Measurements from ENCODE around the gene VWA2.

VWA2 gene

DNA sequence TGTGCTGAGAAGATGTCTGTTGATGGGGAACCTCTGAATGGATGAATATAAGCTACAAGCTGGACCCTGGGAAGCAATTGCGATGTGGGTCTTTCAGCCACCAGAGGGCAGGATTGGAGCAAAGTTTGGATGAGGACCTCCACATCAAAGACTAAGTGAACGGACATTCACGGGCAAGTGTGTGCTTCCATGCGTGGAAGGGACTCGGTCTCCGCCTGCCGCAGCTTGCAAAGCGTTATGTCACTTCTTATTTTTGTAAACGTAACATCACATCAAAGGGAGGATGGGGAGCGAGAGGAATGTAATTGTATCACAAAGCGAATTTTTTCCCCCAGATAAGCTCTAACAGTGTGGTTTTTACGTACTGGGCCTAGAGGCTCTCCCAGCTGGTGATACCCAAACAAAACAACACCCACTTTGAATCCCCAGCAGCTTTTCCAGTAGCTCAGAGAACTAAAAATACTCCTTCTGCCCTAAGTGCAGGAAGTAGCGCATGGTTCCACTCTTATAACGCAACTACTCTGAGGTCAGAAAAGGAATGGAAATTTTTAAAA, 65.0 kb downstream of the VWA2 start:
- H3K4me1 ChIP-seq (ENCODE audit: control insufficient read depth, insufficient read depth, low read length): peaks cover 19% of the 10 kb centered on the region
- no peaks in the 10 kb centered on the region for H3K36me3 ChIP-seq (ENCODE audit: insufficient read depth, low read length)
- no peaks in the 10 kb centered on the region for H3K9me3 ChIP-seq (replicated peaks; ENCODE audit: low read length)
- H3K9ac ChIP-seq (ENCODE audit: low read depth, low read length): no peak overlapping the region
- H3K27me3 ChIP-seq (ENCODE audit: control insufficient read depth, insufficient read depth, low read length): peaks cover 24% of the 10 kb centered on the region
- H3K4me3 ChIP-seq (ENCODE audit: low read length): no peak overlapping the region
- peak overlapping the region; percentile 47 for H3K4me2 ChIP-seq (ENCODE audit: low read length)

DNA sequence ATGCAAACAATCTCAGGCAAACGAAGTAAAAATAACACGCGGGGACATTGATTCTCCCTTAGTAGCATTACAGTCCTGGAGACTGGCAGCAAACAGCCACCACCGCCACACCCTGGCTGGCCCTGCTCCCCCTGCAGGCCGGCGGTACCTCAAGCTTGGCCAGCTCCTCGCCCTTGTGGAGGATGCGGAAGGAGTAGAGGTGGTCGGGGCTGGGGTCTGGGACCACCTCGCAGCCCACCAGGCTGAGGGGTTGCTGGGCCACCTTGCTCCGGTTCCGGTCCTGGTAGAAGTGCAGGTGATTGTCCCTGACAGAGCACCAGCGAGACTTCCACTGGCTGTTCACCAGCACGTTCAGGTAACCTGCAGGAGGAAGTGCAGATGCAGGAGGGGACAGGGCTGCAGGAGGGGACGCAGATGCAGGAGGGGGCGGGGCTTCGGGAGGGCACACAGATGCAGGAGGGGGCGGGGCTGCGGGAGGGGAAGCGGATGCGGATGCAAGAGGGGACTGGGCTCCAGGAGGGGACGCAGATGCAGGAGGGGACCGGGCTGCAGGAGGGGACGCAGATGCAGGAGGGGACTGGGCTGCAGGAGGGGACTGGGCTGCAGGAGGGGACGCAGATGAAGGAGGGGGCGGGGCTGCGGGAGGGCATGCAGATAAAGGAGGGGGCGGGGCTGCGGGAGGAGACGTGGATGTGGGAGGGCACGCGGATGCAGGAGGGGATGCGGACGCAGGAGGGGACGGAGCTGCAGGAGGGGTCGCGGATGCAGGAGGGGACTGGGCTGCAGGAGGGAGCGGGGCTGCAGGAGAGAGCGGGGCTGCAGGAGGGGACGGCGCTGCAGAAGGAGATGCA, 65.7 kb downstream of the VWA2 start:
- Histone ChIP-seq H3K4me1 (ENCODE audit: control insufficient read depth, insufficient read depth, low read length) (peaks cover 19% of the 10 kb centered on the region), H3K27me3 (ENCODE audit: control insufficient read depth, insufficient read depth, low read length) (peaks cover 24% of the 10 kb centered on the region), H3K36me3 (ENCODE audit: insufficient read depth, low read length) (no peaks in the 10 kb centered on the region), H3K9me3 (replicated peaks; ENCODE audit: low read length) (no peaks in the 10 kb centered on the region), H3K4me3 (ENCODE audit: low read length) (no peak overlapping the region), H3K4me2 (ENCODE audit: low read length) (peak overlapping the region; percentile 47), H3K9ac (ENCODE audit: low read depth, low read length) (no peak overlapping the region)

DNA sequence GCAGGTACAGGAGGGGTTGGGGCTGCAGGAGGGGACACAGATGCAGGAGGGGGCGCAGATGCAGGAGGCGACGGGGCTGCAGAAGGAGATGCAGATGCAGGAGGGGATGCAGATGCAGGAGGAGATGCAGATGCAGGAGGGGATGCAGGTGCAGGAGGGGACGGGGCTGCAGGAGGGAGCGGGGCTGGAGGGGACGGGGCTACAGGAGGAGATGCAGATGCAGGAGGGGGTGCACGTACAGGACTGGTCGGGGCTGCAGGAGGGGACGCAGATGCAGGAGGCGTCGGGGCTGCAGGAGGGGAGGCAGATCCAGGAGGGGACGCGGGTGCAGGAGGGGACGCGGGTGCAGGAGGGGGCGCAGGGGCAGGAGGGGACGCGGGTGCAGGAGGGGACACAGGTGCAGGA, 66.5 kb downstream of the VWA2 start:
- Histone ChIP-seq H3K9ac (ENCODE audit: low read depth, low read length) (no peak overlapping the region), H3K27me3 (ENCODE audit: control insufficient read depth, insufficient read depth, low read length) (peaks cover 24% of the 10 kb centered on the region), H3K4me2 (ENCODE audit: low read length) (no peak overlapping the region), H3K4me1 (ENCODE audit: control insufficient read depth, insufficient read depth, low read length) (peaks cover 19% of the 10 kb centered on the region), H3K9me3 (replicated peaks; ENCODE audit: low read length) (no peaks in the 10 kb centered on the region), H3K36me3 (ENCODE audit: insufficient read depth, low read length) (no peaks in the 10 kb centered on the region), H3K4me3 (ENCODE audit: low read length) (no peak overlapping the region)

DNA sequence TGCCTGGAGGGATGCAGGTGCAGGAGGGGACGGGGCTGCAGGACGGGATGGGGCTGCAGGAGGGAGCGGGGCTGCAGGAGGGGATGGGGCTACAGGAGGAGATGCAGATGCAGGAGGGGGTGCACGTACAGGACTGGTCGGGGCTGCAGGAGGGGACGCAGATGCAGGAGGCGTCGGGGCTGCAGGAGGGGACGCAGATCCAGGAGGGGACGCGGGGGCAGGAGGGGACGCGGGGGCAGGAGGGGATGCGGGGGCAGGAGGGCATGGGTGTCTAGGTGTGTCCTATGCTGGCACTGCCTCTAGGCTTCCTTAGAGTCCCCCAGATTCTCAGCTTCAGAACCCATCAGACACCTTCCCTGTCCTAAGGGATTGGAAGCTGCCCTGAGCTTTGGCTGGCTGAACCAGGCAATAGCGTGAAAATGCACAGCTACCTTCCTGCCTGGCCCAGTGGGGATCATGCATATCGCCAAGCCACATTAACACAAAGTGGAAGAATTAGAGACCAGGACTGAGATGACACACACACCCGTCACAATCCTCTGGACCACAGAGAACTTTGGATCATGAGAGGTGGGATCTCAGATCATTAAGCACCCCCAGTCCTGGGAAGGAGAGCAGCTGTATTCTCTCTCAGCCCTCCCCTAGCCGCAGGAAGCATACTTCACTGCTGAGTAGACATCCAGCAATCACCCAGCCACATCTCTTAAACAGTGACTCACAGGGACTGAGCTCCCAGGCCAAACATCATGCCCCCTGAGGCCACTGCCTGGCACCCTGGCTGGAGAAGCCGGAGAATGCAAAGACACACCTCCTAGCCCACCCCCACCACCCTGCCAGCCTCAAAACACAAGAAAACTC, 67.3 kb downstream of the VWA2 start:
- Histone ChIP-seq H3K4me2 (ENCODE audit: low read length) (peak overlapping the region; percentile 20), H3K4me1 (ENCODE audit: control insufficient read depth, insufficient read depth, low read length) (peaks cover 19% of the 10 kb centered on the region), H3K9ac (ENCODE audit: low read depth, low read length) (no peak overlapping the region), H3K9me3 (replicated peaks; ENCODE audit: low read length) (no peaks in the 10 kb centered on the region), H3K36me3 (ENCODE audit: insufficient read depth, low read length) (no peaks in the 10 kb centered on the region), H3K4me3 (ENCODE audit: low read length) (no peak overlapping the region), H3K27me3 (ENCODE audit: control insufficient read depth, insufficient read depth, low read length) (peaks cover 23% of the 10 kb centered on the region)

DNA sequence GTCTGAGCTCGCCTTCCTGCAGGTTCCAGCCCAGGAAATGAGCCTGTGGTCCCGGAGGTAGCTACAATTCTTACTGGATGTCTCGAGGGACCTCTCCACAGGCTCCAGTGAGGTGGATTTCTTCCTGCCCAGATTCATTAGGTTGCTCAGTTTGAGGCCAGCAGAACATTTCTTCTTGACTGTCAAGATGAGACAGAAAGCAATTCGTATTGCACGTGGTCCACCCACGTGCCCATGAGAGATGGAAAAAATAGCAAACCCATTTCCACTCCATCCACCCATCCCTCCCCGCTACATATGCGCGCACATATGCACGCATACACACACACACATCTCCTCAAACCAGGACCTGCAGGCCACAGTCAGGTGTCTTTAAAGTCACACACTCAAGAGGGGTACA, 68.7 kb downstream of the VWA2 start:
- Histone ChIP-seq H3K4me1 (ENCODE audit: control insufficient read depth, insufficient read depth, low read length) (peaks cover 19% of the 10 kb centered on the region), H3K36me3 (ENCODE audit: insufficient read depth, low read length) (no peaks in the 10 kb centered on the region), H3K9me3 (replicated peaks; ENCODE audit: low read length) (no peaks in the 10 kb centered on the region), H3K4me3 (ENCODE audit: low read length) (no peak overlapping the region), H3K27me3 (ENCODE audit: control insufficient read depth, insufficient read depth, low read length) (peaks cover 25% of the 10 kb centered on the region), H3K9ac (ENCODE audit: low read depth, low read length) (no peak overlapping the region), H3K4me2 (ENCODE audit: low read length) (no peak overlapping the region)

DNA sequence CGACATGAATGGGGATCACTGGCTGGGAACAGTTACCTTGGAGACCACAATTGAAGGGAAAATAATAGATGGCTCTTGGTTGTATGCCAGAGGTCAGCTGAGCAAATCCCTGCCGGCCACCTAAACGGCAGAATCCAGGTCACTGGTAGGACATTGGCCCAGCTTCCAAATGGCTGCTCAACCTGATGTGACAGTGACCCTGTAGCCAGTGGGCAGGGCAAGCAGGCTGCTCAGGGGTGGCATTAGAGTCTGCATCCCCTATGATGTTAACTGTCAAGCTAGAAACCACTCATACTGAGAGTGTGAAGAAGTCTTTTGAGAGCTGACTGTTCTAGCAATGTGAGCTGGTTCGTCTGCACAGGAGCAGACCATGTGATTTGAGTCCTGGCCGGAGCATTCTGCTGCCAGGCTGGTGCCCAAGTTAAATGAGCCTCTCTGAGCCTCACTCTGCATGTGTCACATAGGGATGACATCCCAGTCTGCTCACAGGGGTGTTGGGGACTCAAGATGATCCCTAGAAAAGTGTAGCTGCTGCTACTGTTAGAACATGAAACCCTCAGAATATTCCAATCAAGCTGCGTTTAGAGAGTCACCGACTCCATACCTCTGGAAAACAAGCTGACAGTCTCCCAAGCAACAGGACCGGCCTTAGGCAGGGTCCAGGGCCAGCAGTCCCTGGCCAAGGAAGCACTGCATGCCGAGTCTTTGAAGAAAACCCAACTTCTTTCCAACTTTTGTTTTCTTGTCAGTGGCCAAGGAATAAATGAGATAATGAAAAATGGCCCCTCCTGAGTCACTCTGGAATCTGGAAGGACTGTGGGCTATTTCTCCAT, 69.7 kb downstream of the VWA2 start:
- H3K4me1 ChIP-seq (ENCODE audit: control insufficient read depth, insufficient read depth, low read length): peaks cover 19% of the 10 kb centered on the region
- no peaks in the 10 kb centered on the region for H3K36me3 ChIP-seq (ENCODE audit: insufficient read depth, low read length)
- no peak overlapping the region for H3K9ac ChIP-seq (ENCODE audit: low read depth, low read length)
- no peaks in the 10 kb centered on the region for H3K9me3 ChIP-seq (replicated peaks; ENCODE audit: low read length)
- peaks cover 30% of the 10 kb centered on the region for H3K27me3 ChIP-seq (ENCODE audit: control insufficient read depth, insufficient read depth, low read length)
- H3K4me3 ChIP-seq (ENCODE audit: low read length): no peak overlapping the region
- H3K4me2 ChIP-seq (ENCODE audit: low read length): no peak overlapping the region

DNA sequence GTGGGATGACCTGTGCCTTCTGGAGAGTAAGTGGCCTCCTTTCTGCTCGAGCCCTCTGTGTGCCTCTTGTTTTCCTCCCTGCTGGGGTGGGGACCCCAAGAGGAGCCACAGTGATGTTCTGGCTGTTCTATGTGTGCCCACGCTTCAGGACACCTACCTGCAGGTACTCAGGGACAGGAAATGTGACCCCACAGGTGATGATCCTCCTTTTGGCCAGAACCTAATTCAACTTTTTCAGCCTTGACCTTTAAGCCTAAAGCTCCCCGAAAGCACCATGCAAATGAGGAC, 70.3 kb downstream of the VWA2 start:
- Histone ChIP-seq H3K4me1 (ENCODE audit: control insufficient read depth, insufficient read depth, low read length) (peaks cover 16% of the 10 kb centered on the region), H3K9ac (ENCODE audit: low read depth, low read length) (no peak overlapping the region), H3K27me3 (ENCODE audit: control insufficient read depth, insufficient read depth, low read length) (peaks cover 32% of the 10 kb centered on the region), H3K9me3 (replicated peaks; ENCODE audit: low read length) (no peaks in the 10 kb centered on the region), H3K36me3 (ENCODE audit: insufficient read depth, low read length) (no peaks in the 10 kb centered on the region), H3K4me3 (ENCODE audit: low read length) (no peak overlapping the region), H3K4me2 (ENCODE audit: low read length) (no peak overlapping the region)

DNA sequence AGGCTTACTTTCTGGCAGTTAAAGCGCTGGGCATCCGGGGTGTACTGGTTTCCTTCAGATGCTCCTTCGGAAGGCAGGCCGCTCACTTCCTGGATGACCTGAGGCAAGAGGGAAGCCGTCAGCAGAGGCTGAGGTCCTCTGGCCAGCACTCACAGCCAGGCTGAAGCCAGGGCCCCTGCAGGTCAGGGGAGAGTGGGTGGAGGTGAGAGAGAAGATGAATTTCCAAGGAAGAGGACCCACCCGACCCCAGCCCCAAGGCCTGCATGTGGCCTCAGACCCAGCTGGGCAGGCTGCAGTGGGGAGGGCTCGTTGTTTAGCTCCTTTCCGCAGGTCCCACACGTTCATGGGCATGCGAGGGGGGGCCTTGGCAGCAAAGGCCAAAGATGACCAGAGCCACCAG, 71.3 kb downstream of the VWA2 start:
- Histone ChIP-seq H3K9ac (ENCODE audit: low read depth, low read length) (no peak overlapping the region), H3K27me3 (ENCODE audit: control insufficient read depth, insufficient read depth, low read length) (peaks cover 32% of the 10 kb centered on the region), H3K36me3 (ENCODE audit: insufficient read depth, low read length) (no peaks in the 10 kb centered on the region), H3K9me3 (replicated peaks; ENCODE audit: low read length) (no peaks in the 10 kb centered on the region), H3K4me3 (ENCODE audit: low read length) (no peak overlapping the region), H3K4me1 (ENCODE audit: control insufficient read depth, insufficient read depth, low read length) (peaks cover 12% of the 10 kb centered on the region), H3K4me2 (ENCODE audit: low read length) (no peak overlapping the region)

DNA sequence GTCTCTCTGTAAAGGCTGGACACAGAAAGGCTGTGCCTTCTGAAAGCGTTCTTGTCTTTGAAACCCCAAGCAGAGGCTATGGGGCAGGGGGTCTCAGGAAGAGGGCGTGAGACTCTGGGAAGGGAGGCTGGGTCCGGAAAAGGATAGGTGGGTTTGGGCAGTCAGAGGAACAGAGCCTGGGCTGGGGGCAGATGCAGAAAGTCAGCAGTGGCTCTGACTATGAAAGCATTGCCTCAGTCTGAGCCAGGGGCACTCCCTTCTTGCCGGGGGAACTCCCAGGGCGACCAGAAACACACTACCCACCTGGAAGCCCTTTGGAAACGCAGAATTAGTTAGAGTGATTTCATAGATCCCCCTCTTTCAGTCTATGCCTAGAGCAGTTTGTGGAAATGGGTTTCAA, 72.0 kb downstream of the VWA2 start:
- Histone ChIP-seq H3K9ac (ENCODE audit: low read depth, low read length) (no peak overlapping the region), H3K4me1 (ENCODE audit: control insufficient read depth, insufficient read depth, low read length) (peaks cover 12% of the 10 kb centered on the region), H3K4me3 (ENCODE audit: low read length) (no peak overlapping the region), H3K9me3 (replicated peaks; ENCODE audit: low read length) (no peaks in the 10 kb centered on the region), H3K4me2 (ENCODE audit: low read length) (no peak overlapping the region), H3K27me3 (ENCODE audit: control insufficient read depth, insufficient read depth, low read length) (peaks cover 32% of the 10 kb centered on the region), H3K36me3 (ENCODE audit: insufficient read depth, low read length) (no peaks in the 10 kb centered on the region)

DNA sequence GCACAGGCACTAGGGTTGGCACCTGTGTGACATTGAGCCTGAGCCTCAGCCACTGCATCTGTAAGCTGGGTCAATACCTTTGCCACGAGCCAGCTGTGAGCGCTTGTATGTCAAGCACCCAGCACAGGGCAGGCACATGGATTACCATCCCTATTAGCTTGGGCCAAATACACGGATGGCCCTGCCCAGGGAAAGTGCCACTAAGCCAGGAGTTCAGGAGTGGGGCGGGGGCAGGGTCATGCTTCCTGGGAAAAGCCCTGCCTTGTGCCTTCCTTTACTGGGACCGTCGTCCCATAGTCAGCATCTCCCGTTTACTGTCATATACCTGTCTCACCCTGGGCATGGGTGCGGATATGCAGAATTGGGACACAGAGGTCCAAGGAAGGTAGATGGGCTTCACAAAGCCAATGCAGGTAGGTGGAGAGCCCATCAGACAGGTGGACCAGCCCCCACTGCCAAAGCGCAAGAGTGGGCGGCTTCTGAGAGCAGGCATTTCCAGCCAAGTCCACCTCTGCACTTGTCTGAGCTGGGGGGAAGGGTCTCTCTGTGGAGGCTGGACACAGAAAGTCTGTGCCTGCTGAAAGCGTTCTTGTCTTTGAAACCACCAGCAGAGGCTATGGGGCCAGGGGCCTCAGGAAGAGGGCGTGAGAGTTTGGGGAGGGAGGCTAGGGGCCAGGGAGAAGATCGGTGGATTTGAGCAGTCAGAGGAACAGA, 72.6 kb downstream of the VWA2 start:
- Histone ChIP-seq H3K4me3 (ENCODE audit: low read length) (no peak overlapping the region), H3K36me3 (ENCODE audit: insufficient read depth, low read length) (no peaks in the 10 kb centered on the region), H3K4me2 (ENCODE audit: low read length) (no peak overlapping the region), H3K27me3 (ENCODE audit: control insufficient read depth, insufficient read depth, low read length) (peaks cover 33% of the 10 kb centered on the region), H3K4me1 (ENCODE audit: control insufficient read depth, insufficient read depth, low read length) (peaks cover 8% of the 10 kb centered on the region), H3K9ac (ENCODE audit: low read depth, low read length) (no peak overlapping the region), H3K9me3 (replicated peaks; ENCODE audit: low read length) (no peaks in the 10 kb centered on the region)
